ENCODE results near the gene PCLO.

GRCh38 chr7:82953324-82954027 is 209.2 kb downstream of the PCLO start:
- TF ChIP-seq ZNF274 (IDR thresholded peaks at IDR 0.05; ENCODE audit: low read depth, low read length) (no peak), YY1 (IDR thresholded peaks at IDR 0.05; ENCODE audit: insufficient read depth, insufficient read length) (no peak)

Measured in NT2/D1 (cell line).